ENCODE measurements around the gene SYNDIG1.

Gene SYNDIG1

GRCh38 chr20:24678351-24679106 lies 209.1 kb downstream of the SYNDIG1 start:
- DNase-seq = no peak

- no peak for DNase-seq
Measured at GRCh38 chr20:24679448-24680047, 210.1 kb downstream of the SYNDIG1 start.

GRCh38 chr20:24681634-24682495 lies 212.4 kb downstream of the SYNDIG1 start:
- no peak for DNase-seq

- no peak for DNase-seq
Measured at GRCh38 chr20:24682496-24682985, 213.1 kb downstream of the SYNDIG1 start.

- no peak for DNase-seq
Measured at GRCh38 chr20:24683676-24684075, 214.2 kb downstream of the SYNDIG1 start.

- DNase-seq = no peak
Measured at GRCh38 chr20:24684421-24684871, 215.0 kb downstream of the SYNDIG1 start.

- no peak for DNase-seq
Measured at GRCh38 chr20:24684956-24685691, 215.7 kb downstream of the SYNDIG1 start.

GRCh38 chr20:24685736-24686135 lies 216.3 kb downstream of the SYNDIG1 start:
- DNase-seq = no peak

- no peak for DNase-seq
Measured at GRCh38 chr20:24686156-24686555, 216.7 kb downstream of the SYNDIG1 start.

- no peak for DNase-seq
Measured at GRCh38 chr20:24690408-24690807, 221.0 kb downstream of the SYNDIG1 start.

GRCh38 chr20:24691901-24692351 lies 222.5 kb downstream of the SYNDIG1 start:
- DNase-seq = no peak

- no peak for DNase-seq
Measured at GRCh38 chr20:24692446-24693200, 223.2 kb downstream of the SYNDIG1 start.

- DNase-seq = no peak
Measured at GRCh38 chr20:24693466-24694156, 224.2 kb downstream of the SYNDIG1 start.

- DNase-seq = no peak
Measured at GRCh38 chr20:24694157-24694726, 224.8 kb downstream of the SYNDIG1 start.

GRCh38 chr20:24694727-24695528 lies 225.5 kb downstream of the SYNDIG1 start:
- no peak for DNase-seq

GRCh38 chr20:24695529-24696225 lies 226.2 kb downstream of the SYNDIG1 start:
- DNase-seq = no peak

- no peak for DNase-seq
Measured at GRCh38 chr20:24696396-24696795, 227.0 kb downstream of the SYNDIG1 start.

GRCh38 chr20:24697411-24697810 lies 228.0 kb downstream of the SYNDIG1 start:
- DNase-seq = no peak

- no peak for DNase-seq
Measured at GRCh38 chr20:24698189-24698588, 228.8 kb downstream of the SYNDIG1 start.
